Ovary (tissue), 9 donors: ENCODE measurements around the gene CYP4F3. TPM values are rescaled to one million over a fixed set of nuclear protein-coding genes. Genes with fewer than 3 reads are reported as not detected.

Experiments used
- DNase-seq, 5 donors: peaks; one replicate each; pipeline ENCODE4 v3.0.0-alpha.2; 2019 to 2020
- H3K27ac ChIP-seq, 2 donors: fragments of 200-600 bp; one replicate each; pipeline versions ENCODE4 v1.5.1 to v1.8.0; 2019 to 2022
- H3K27me3 ChIP-seq: fragments of 200-600 bp; one replicate; pipeline ENCODE4 v1.8.0; 2022
- H3K36me3 ChIP-seq: fragments of 200-600 bp; sonication (generic); one replicate; pipeline ENCODE4 v1.5.1; 2019
- H3K4me1 ChIP-seq: one replicate; pipeline ENCODE4 v1.8.1; 2013; ENCODE audit warnings: mild to moderate bottlenecking, moderate library complexity; ENCODE audit not compliant: insufficient read depth
- H3K4me3 ChIP-seq: fragments of 200-600 bp; sonication (generic); one replicate; pipeline ENCODE4 v1.5.1; 2017
- H3K9me3 ChIP-seq, 2 donors: fragments of 200-600 bp in 1 of 2; sonication (generic) in 1 of 2; one replicate each; pipeline versions ENCODE4 v1.5.1 to v1.8.1; 2013 to 2019; ENCODE audit warnings: mild to moderate bottlenecking in 1 of 2, moderate library complexity in 1 of 2
- EP300 ChIP-seq: sonication (generic); formaldehyde crosslinking; IDR thresholded peaks from one replicate; pipeline ENCODE4 v1.6.1; 2017; ENCODE audit warnings: antibody characterized with exemption
- POLR2A ChIP-seq: fragments of 450-650 bp; IDR thresholded peaks from one replicate; pipeline ENCODE4 v1.6.1; 2017; ENCODE audit warnings: antibody characterized with exemption, mild to moderate bottlenecking, moderate library complexity
- WGBS, 3 donors: extraction: QIAGEN DNeasy Blood & Tissue Kit in 1 of 3; methylation state at CpG; one replicate each; pipeline versions ENCODE4 v1.1.5 to v1.1.7; 2013 to 2017; 5-methylcytosine and 5-hydroxymethylcytosine counted together
- intact Hi-C, 4 donors: fragments of 100-400 bp; cut with DNase I; formaldehyde crosslinking; loops; one replicate each; pipeline versions ENCODE4 v1.11.0 to v1.15.1; 2022 to 2023
- polyA plus RNA-seq, 2 donors: library from polyadenylated mRNA; stranded (reverse); fragments of 200-250 nt in 1 of 2; fragments of 350-450 nt in 1 of 2; fragmentation: Illumina TruSeq in 1 of 2; extraction: RNeasy Lipid Tissue Mini Kit (QIAGEN cat#74804) in 1 of 2; gene quantifications; one replicate each; pipeline ENCODE4 v1.2.3, GENCODE V29; 2013 to 2014
- total RNA-seq, 7 donors: library from RNA; depleted of rRNA in 2 of 7; stranded (reverse); fragments of >200 nt in 2 of 7; fragmentation: NEBNext Ultra II Directional in 3 of 7; extraction: Animal tissue kit (Norgen Biotek cat#: 25700) in 3 of 7; gene quantifications; one replicate each; pipeline versions ENCODE4 v1.1.0 to v1.2.4, GENCODE V29; 2016 to 2023
- TF ChIP-seq, protein P1 (sequence below), 3 donors: fragments of 450-650 bp in 2 of 3; fragments of 200-600 bp in 1 of 3; IDR thresholded peaks; one replicate each; pipeline versions ENCODE4 v1.5.1 to v1.8.0; 2016 to 2022; ENCODE audit warnings: antibody characterized with exemption in 3 of 3, mild to moderate bottlenecking in 1 of 3
- donor health status: DM: no; HTN: no; CAD: no; lungs with moderate emphysema.
- donor health status: DM: no; HTN: no; CAD: no.
- donor health status: Bipolar disorder and iron deficiency.
- donor health status: DM: yes; HTN: yes; CAD: no.
- donor health status: DM: no; HTN: no; CAD: no.
- donor health status: DM: yes; HTN: yes; CAD: no.

The CYP4F3 gene
- total and polyA plus RNA-seq, 9 donors, result 0.13 to 1.8 (median 0.36) TPM; not detected in 2

DNA sequence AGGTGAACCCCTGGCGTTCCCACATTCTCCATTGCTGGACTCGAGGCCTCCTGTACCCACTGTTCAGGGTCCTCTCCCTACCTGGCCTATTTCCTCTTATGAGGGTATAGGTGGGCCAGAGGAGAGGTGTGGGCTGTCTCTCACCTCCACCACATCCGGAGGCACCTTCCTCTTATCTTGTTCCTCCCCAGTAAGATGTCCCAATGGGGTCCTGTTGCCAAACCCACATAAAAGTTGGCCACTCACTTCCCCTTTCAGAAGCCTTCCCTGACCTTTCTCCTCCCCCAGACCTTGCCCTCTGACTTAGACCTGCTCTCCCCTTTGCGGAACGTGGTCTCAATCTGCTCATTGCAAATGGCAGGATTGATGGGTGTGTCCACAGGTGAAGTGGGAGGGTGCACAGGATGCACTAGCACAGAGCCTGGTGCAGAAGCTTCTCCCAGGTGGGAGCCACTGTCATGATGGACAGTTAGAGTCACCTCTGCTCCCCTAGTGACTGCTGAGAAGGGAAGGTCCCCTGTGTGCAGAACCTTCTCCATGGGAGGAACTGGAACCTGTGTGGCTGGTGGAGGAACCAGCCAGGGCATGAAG is 1.3 kb downstream of the CYP4F3 start:
- Histone ChIP-seq H3K36me3 (no peaks in the 10 kb centered on the region), H3K4me3 (no peak overlapping the region), H3K9me3 (no peaks in the 10 kb centered on the region), H3K4me1 (no peaks in the 10 kb centered on the region), H3K27ac (no peak overlapping the region), H3K27me3 (no peaks in the 10 kb centered on the region)
- 73 to 83% (median 77%) methylated on average over 5 of the region's 5 CpGs for WGBS, 3 donors
- intact Hi-C loops, result no loop called here
- TF ChIP-seq EP300, result no peak
- TF ChIP-seq, protein P1, sequence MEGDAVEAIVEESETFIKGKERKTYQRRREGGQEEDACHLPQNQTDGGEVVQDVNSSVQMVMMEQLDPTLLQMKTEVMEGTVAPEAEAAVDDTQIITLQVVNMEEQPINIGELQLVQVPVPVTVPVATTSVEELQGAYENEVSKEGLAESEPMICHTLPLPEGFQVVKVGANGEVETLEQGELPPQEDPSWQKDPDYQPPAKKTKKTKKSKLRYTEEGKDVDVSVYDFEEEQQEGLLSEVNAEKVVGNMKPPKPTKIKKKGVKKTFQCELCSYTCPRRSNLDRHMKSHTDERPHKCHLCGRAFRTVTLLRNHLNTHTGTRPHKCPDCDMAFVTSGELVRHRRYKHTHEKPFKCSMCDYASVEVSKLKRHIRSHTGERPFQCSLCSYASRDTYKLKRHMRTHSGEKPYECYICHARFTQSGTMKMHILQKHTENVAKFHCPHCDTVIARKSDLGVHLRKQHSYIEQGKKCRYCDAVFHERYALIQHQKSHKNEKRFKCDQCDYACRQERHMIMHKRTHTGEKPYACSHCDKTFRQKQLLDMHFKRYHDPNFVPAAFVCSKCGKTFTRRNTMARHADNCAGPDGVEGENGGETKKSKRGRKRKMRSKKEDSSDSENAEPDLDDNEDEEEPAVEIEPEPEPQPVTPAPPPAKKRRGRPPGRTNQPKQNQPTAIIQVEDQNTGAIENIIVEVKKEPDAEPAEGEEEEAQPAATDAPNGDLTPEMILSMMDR (IDR thresholded peaks at IDR 0.05), result no peak
- TF ChIP-seq POLR2A, result no peak
- DNase-seq, result no peak

DNA sequence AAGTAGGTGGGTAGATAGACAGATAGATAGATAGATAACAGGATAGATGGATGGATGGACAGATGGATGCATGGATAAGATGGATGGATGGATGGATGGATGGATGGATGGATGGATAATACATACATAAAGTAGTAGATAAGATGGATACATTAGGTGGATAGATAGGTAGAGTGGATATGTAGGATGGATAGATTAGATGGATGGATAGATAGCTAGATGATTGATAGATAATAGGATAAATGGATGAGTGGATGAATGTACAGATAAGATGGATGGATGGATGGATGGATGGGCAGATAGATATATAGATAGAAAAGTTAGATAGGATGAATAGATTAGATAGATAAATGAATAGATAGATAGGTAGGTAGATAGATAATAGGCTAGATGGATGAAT is 2.1 kb downstream of the CYP4F3 start:
- Histone ChIP-seq H3K27ac (no peak overlapping the region), H3K27me3 (no peaks in the 10 kb centered on the region), H3K4me1 (no peaks in the 10 kb centered on the region), H3K36me3 (no peaks in the 10 kb centered on the region), H3K9me3 (peaks cover 0 to 4% of the 10 kb centered on the region in 2 donors), H3K4me3 (no peak overlapping the region)
- no peak for TF ChIP-seq POLR2A
- TF ChIP-seq EP300, result no peak
- TF ChIP-seq, protein P1 (IDR thresholded peaks at IDR 0.05), result no peak
- intact Hi-C loops, result no loop called here
- no peak for DNase-seq

DNA sequence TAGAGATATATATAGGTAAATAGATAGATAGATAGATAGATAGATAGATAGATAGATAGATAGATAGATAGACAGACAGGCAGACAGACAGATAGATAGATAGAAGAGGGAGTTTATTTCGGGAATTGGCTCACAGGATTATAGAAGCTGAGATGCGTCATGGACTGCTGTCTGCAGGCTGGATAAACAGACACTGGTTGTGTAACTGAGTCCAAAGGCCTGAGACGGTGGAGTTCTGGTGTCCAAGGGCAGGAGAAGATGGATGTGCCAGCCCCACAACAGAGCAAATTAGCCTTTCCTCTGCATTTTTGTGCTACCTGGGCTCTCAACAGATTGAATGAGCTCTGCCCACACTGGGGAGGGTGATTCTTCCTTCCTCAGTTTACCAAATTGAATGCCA is 2.7 kb downstream of the CYP4F3 start:
- no peak for TF ChIP-seq POLR2A
- TF ChIP-seq, protein P1 (IDR thresholded peaks at IDR 0.05), result no peak
- TF ChIP-seq EP300, result no peak
- intact Hi-C loops, result no loop called here
- Histone ChIP-seq H3K4me3 (no peak overlapping the region), H3K9me3 (peaks cover 0 to 4% of the 10 kb centered on the region in 2 donors), H3K36me3 (no peaks in the 10 kb centered on the region), H3K27ac (no peak overlapping the region), H3K27me3 (no peaks in the 10 kb centered on the region), H3K4me1 (no peaks in the 10 kb centered on the region)
- DNase-seq, result no peak
- WGBS, 3 donors, result 78 to 81% (median 80%) methylated on average over 3 of the region's 3 CpGs

DNA sequence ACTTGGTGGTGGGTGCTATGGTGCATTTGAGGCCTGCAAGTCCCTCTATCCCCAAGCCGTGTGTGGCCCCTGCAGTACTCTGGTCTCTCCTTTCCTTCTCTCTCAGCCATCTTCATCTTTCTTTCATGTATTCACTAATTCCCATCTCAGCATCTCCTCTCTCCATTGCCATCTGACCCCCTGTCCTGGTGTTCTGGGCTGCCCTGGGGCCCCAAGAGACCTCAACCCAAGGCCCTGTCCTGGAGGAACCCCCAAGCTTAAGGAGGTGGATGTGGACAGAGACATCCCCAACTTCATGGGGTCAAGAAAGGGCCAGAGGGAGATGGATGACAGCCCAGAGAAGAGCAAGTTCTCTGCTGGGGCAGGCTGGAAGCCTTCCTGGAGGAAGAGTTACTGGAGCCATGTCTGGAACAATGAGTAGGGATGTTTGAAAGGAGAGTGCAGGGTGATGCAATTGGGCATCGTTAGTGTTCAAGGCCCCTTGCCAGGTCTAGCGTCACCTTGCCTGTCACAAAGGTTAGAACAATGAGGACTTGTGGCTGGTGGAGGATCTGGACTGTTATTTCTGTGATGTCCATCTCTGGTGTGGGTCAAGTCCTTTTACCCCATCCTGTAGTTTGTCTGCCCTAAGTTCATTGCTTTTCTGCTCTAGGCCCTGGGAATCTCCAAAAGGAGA is 3.5 kb downstream of the CYP4F3 start:
- intact Hi-C loops, result no loop called here
- Histone ChIP-seq H3K27ac (no peak overlapping the region), H3K27me3 (no peaks in the 10 kb centered on the region), H3K9me3 (peaks cover 0 to 4% of the 10 kb centered on the region in 2 donors), H3K4me1 (no peaks in the 10 kb centered on the region), H3K36me3 (no peaks in the 10 kb centered on the region), H3K4me3 (no peak overlapping the region)
- TF ChIP-seq EP300 (no peak), POLR2A (no peak)
- TF ChIP-seq, protein P1 (IDR thresholded peaks at IDR 0.05), result no peak
- DNase-seq, result no peak
- WGBS, 3 donors, result 78 to 81% (median 80%) methylated on average over 3 of the region's 3 CpGs
